Measurements from ENCODE around the gene CABP4.

The CABP4 gene

DNA sequence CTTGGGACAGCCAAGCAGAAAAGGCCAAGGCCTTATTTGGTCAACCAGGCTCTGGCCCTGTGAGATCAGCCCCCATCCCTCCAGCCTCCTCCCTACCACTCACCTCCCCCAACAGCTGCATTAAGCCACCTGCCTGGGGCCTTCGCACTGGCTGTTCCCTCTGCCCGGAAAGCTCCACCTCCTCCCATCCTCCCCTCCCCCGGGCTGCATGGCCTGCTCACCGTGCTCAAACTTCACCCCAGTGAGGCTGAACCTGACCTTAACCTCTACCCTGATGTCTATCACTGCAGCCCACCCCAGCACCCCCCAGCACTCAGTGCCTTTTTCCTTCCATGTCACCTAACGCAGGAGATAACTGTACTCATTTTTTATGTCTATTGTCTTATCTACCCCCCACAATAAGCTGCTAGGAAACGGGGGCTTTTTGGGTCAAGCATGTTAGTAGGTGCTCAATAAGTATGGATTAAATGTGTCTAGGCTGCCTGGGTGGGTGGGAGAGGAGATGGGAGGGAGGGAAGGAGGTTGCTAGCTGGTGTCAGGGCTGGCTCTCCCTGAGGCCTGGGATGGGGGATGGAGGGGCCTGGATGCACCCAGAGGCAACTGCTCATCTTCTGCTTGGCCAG is 18.6 kb upstream of the CABP4 start:
- DNase-seq, result peak; percentile 73

DNA sequence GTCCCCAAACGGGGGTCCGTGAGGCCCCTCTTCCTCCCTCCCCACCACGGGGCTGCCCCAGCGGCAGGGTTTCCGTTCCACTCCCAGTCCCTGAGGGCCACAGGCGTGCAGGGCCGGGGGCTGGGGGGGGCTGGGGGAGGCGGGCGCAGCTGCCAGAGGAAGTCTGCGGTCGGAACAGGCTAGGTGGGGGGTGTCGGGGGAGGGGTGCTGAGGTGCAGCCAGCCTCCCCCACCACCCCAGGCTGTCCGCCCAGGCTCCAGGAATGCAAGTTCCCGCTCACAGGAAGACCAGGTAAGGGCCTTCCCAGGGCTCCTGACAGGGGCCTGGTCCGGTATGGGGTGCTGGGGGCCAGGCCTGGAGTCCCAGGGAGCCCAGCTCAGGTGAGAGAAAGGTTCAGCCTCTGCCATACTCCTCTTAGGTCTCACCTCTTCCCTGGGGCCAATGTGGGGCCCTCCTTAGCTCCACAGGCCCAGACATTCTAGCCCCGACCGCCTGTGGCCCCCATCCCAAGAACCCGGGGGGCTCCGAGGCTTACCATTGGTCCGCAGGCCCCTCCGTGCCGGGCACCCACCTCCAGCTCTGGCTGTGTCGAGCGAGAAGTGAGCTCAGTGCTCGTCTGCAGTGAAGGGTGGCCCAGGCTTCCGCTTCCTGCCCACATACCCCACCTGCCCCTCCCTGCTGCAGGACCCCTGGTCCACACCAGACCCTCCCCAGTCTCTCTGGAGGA is 17.9 kb upstream of the CABP4 start, which contains the start of gene PTPRCAP:
Gene PTPRCAP, minus strand, starts transcription at position 601 of the 727 bp plus-strand sequence. Its CDS starts 63 bp downstream, at position 538.
- DNase-seq, result peak; percentile 79

DNA sequence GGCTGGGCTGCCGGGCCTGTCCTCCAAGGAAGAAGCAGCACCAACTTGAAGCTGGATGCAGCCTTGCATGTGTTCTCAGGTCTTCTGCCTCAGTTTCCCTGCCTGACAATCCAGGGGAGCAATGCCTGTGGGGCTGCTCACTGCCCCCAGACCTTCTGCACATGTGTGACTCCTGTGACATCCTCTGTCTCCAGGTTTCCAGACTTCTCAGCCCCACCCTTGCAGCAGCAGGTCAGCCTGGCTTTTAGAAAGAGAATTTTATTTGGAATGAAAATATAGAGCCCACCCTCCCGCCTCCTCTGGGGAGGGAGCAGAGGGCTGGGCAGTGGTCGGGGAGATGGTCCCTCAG is 17.4 kb upstream of the CABP4 start:
- DNase-seq, result no peak

DNA sequence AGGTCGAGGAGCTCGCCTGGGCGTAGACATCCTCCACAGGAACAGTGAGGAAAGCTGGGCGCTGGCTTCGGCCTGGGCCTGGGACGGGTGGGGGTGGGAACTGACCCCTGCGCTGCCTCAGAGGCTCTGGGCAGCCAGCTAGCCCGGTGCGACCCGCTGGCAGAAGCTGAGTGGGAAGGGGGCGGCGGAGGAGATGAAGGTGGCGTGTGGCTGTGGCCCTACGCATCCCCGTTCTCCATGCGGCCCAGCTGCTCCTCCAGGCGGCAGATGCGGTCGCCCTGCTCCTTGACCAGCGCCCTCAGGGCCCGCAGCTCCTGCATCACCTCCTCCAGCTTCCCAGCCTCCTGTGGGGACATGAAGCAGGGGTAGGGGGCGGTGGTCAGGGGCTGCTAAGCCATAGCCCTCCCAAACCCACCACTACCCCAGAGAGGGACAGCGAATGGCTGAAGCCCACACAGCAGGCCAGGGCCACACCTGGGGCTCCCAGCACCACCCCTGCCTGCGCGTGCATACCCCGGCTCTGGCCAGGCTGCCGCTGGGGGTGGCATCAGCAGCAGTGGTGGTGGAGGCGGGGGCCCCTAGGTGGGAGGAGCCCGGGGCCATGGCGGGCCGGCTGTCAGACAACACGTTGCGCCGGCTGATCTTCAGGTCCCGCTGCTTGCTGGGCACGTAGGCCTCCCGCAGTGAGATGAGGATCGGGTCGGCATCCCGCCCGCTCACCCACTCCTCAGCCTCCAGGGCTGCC is 16.8 kb upstream of the CABP4 start:
- DNase-seq, result peak; percentile 77

GRCh38 chr11:67439321-67440228 is 15.6 kb upstream of the CABP4 start:
- DNase-seq, result no peak

DNA sequence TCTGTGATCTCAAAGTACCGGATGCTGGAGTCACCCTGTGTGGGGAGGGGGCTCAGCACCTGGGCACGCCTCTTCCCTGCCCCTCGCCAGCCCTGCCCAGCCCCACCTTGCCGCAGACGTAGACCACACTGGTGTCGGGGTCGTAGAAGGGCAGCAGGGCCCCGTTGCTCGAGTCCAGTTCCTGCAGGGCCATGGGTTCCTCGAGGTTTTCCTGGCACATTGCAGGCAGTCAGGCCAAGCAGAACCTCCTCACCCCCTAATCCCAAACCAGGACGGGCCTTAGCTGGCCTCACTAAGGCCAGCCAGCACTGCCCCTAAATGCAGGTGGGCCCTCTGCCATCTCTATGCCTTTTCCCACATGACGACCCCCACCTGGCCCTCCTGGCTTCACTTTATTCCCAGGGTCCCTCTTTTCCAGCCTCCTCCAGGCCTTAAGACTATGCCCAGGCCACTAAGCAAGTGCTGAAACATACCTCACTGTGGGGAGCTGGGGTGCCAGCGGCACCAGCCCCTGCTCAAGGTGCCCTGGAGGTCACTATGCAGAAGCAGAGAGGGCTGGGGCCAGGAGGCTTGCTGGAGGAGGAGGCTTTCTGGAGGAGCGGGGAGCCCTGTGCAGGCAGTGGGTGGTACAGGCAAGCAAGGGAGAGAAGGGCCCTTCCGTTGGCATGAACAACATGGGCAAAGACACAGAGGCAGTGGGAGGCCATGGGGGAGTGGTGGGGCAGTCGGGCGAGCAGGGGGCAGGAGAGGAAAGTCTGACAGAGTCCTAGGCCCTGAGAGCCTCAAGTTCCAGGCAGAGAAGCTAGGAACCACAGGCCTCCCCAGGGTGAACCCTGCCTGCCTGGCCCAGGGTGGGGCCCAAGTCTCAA is 14.7 kb upstream of the CABP4 start:
- DNase-seq, result no peak

GRCh38 chr11:67441098-67441563 is 14.0 kb upstream of the CABP4 start:
- DNase-seq, result no peak

- peak; percentile 47 for DNase-seq
Observed at GRCh38 chr11:67441731-67442351, 13.3 kb upstream of the CABP4 start.

DNA sequence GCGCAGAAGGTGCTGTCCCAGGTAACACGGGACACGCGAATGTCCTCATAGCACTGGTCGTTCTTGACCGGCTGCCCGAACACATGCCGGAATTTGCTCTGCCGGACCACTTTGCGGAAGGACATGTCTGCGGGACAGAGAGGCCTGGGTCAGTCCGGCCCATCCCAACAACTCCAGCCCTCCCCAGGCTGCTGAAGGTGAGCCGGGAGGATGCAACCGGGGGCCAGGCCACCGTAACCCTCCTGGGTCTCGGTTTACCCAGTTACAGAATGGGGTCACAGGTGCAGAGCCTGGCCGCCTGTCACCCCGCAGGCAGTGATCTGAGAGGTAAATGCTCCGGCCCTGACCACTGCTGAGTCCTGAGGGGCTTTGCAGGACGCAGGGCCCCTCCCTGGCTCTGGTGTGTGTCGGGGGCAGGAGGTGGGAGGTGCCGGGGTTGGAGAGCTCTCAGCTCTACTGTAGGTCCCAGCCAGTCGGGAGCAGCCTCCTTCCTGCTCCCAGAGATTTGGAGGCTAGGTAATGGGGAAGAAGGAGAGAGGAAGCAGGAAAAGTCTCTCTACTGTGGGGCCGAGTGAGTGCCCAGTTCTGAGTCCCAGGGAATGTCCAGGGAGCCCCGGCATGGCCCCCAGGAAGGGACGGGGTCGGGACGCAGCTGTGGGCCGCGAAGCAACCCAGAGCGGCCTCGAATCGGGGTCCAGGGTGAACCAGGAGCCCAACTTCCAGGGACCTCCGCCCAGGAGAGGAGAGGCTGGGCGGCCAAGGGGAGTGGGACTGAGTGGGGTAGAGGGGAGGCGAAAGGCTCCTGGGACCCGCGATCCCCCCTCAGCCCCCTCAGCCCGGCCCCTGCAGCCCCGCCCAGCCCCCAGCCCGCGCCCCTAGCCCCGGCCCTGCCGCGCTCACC is 12.4 kb upstream of the CABP4 start:
- DNase-seq, result no peak

- DNase-seq, result no peak
Observed at GRCh38 chr11:67445515-67445914, 9.6 kb upstream of the CABP4 start.

DNA sequence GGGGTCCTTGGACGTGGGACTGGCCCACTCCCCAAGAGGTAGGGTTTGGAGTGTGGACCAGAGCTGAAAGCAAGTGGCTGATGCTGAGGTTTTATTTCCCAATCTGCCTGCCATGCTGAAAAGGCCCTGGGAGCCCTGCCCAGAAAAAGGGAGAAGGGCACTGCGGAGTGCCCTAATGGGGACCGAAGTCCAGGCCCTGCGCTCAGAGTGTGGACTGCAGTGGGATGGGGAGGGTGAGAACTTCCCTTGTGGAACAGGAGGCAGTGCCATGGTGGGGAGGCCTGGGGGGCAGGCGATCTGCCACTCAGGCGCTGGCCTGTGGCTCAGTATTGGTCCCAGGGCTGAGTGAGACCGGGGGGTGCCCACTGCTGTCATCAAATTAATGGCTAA is 6.9 kb upstream of the CABP4 start:
- no peak for DNase-seq

- DNase-seq, result no peak
Observed at GRCh38 chr11:67449116-67449844, 5.9 kb upstream of the CABP4 start.

- no peak for DNase-seq
Observed at GRCh38 chr11:67450796-67451657, 4.1 kb upstream of the CABP4 start.

DNA sequence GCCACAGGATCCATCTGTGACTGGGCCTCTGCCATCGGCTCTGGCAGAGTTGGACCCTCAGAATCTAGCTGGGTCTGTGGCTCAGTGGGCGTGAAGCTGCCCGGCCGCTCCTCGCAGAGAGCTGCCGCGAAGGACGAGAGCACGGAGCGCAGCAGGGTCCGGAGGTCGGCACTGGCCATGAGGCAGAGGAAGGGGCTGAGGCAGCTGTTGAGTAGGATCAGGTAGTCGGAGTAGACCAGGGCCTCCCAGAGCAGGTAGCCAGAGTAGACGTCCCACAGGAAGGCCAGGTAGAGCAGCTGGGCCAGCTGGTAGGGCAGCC is 3.5 kb upstream of the CABP4 start:
- no peak for DNase-seq

DNA sequence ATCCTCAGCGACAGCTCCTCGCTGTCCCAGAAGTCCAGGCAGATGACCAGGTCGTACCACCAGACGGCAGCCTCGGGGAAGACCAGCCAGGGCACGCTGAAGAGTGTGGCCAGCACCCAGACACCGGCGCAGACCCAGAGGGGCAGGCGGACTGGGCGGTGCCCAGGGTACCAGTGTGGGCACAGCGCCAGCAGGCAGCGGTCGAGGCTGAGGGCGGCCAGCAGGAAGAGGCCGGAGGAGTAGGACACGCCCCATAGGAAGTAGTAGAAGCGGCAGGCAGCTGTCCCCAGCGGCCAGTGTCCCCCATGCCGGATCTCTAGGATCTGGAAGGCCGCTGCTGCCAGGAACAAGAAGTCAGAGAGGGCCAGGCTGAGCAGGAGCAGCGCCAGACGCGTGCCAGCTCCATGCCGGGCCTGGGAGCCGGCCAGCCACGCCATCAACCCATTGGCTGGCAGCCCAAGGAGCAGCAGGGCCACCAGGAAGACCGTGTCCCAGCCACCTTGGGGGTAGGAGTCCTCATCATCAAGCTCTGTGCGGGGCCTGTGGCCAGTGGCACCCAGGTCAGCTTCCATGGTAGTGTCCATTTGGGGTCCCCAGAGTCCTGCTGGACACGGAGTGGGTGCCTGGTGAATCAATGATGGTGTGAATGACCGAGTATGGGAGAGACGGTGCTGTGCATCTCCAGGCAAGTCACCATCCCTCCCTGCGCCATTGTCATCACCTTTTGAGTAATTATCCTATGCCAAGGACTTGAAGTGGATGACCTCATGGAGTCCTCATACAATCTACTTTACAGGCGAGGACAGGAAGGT is 2.8 kb upstream of the CABP4 start, which contains the start of gene GPR152:
Gene GPR152, minus strand, starts transcription at position 589 of the 812 bp plus-strand sequence. Its CDS starts 5 bp downstream, at position 584.
- no peak for DNase-seq

DNA sequence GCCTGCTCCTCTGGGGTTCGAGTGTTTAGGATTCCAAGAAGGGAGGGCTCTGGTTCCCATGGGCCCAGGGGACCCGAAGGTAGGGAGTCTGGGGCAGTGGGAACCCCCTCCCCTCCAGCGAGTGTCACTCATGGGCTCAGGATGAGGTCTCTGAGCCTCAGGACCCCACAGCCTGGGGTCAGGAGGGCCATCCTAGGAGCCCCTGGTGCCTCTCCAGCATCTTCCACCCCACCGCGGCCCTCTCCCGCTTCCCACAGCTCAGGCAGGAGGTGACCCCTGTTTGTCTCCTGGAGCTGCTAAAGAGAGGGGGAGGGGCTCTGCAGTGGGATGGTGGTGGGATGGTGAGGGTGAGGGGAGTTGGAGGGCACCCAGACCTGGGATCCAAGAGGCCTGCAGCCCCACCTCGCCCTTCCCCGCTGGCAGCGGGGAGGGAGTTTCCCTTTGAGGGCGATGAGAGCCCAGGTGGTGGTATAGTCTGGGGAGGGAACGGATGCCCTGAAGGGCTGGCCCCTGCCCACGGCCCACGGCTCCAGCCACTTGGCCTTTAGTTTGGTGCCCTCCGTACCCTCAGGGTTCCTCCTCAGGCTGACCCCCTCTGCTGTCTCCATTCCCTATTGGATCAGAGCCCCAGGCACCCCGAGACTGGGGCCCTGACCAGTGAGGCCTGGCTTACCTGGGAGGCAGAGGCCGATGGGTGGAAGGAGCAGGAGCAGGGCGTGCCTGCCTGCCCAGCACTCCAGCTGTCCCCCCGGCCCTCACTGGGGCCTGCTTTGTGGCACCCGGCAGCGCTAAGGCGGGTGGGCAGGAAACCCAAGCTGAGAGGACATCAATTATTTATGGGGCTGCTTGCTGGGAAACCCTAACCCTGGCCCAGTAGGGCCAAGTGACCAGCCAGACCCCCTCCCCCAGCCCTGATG is 1.1 kb upstream of the CABP4 start:
- no peak for DNase-seq

Measured in CD4-positive, alpha-beta T cell treated with Interleukin-21 for 1 hour (primary cell).